Left kidney (tissue), 2 donors: ENCODE results near the gene CMTR1. TPM values are rescaled to one million over a fixed set of nuclear protein-coding genes. Genes with fewer than 3 reads are reported as not detected.

Source experiments
- DNase-seq: peaks from one replicate; pipeline ENCODE4 v3.0.0-alpha.2; 2013
- polyA plus RNA-seq: library from polyadenylated mRNA; unstranded; fragments of 120-200 nt; gene quantifications from one replicate; pipeline ENCODE4 v1.2.1, GENCODE V29; 2013; ENCODE audit not compliant: insufficient read length

Gene CMTR1
- polyA plus RNA-seq, 1 donor: 53.8 TPM

- DNase-seq: no peak
Measured at GRCh38 chr6:37477656-37478435, 44.8 kb downstream of the CMTR1 start.

GRCh38 chr6:37478827-37479226 is 45.8 kb downstream of the CMTR1 start:
- no peak for DNase-seq

- no peak for DNase-seq
Measured at GRCh38 chr6:37479266-37479854, 46.3 kb downstream of the CMTR1 start.

GRCh38 chr6:37480118-37480736 is 47.2 kb downstream of the CMTR1 start:
- DNase-seq: no peak

GRCh38 chr6:37480951-37481534 is 48.0 kb downstream of the CMTR1 start:
- DNase-seq: no peak

GRCh38 chr6:37481711-37482605 is 48.9 kb downstream of the CMTR1 start:
- DNase-seq: peak; percentile 71

GRCh38 chr6:37482606-37483251 is 49.7 kb downstream of the CMTR1 start:
- no peak for DNase-seq

- DNase-seq: no peak
Measured at GRCh38 chr6:37483252-37483901, 50.4 kb downstream of the CMTR1 start.

- DNase-seq: peak; percentile 54
Measured at GRCh38 chr6:37483917-37484785, 51.1 kb downstream of the CMTR1 start.

GRCh38 chr6:37484786-37485170 is 51.8 kb downstream of the CMTR1 start:
- no peak for DNase-seq

- DNase-seq: no peak
Measured at GRCh38 chr6:37485291-37485702, 52.3 kb downstream of the CMTR1 start.

- no peak for DNase-seq
Measured at GRCh38 chr6:37486121-37486839, 53.3 kb downstream of the CMTR1 start.

GRCh38 chr6:37487591-37488380 is 54.8 kb downstream of the CMTR1 start:
- DNase-seq: no peak

- DNase-seq: no peak
Measured at GRCh38 chr6:37488476-37488875, 55.5 kb downstream of the CMTR1 start.

- DNase-seq: no peak
Measured at GRCh38 chr6:37489697-37490336, 56.8 kb downstream of the CMTR1 start.

- DNase-seq: no peak
Measured at GRCh38 chr6:37490536-37491170, 57.6 kb downstream of the CMTR1 start.

GRCh38 chr6:37491171-37491829 is 58.3 kb downstream of the CMTR1 start:
- no peak for DNase-seq
